Left lobe of liver (tissue), 2 donors: ENCODE data around the gene TPRG1L. TPM values are rescaled to one million over a fixed set of nuclear protein-coding genes. Genes with fewer than 3 reads are reported as not detected.
A peak's percentile ranks its signal among the peaks of the same experiment; 100 is the strongest.

Experiments used
- ATAC-seq: fragments of 200-7000 bp; cut with Tn5 transposase; one replicate; pipeline ENCODE4 v1.9.1; 2020; ENCODE audit warnings: mild to moderate bottlenecking, moderate library complexity
- DNase-seq: peaks from one replicate; pipeline ENCODE4 v3.0.0-alpha.2; 2020; ENCODE audit warnings: low spot score
- total RNA-seq: library from RNA; stranded (reverse); gene quantifications from one replicate; pipeline ENCODE4 v1.2.1, GENCODE V29; 2021
- donor health status: DM: no; HTN: no; CAD: no; lungs with moderate emphysema.
- donor health status: DM: no; HTN: yes; CAD: no.

TPRG1L gene
- total RNA-seq, 1 donor from 2014 or later = 49.9 TPM

- no peak for DNase-seq
- ATAC-seq = no peak
Measured at GRCh38 chr1:3641816-3642215, 17.0 kb downstream of the TPRG1L start.

- ATAC-seq = no peak
- DNase-seq = no peak
Measured at GRCh38 chr1:3642919-3643675, 18.3 kb downstream of the TPRG1L start.

GRCh38 chr1:3644273-3644672, 19.5 kb downstream of the TPRG1L start:
- DNase-seq = no peak
- no peak for ATAC-seq

GRCh38 chr1:3645247-3645646, 20.4 kb downstream of the TPRG1L start:
- ATAC-seq = no peak
- DNase-seq = no peak

- no peak for DNase-seq
- ATAC-seq = no peak
Measured at GRCh38 chr1:3645666-3646355, 21.0 kb downstream of the TPRG1L start.

- no peak for ATAC-seq
- no peak for DNase-seq
Measured at GRCh38 chr1:3646596-3646995, 21.8 kb downstream of the TPRG1L start.

GRCh38 chr1:3649342-3650247, 24.8 kb downstream of the TPRG1L start, which contains the start of gene WRAP73:
Gene WRAP73 (minus strand): TSS chr1:3650103. CDS start chr1:3649999, 104 bp downstream.
- DNase-seq (peak; percentile 88), ATAC-seq (peak; percentile 94)

GRCh38 chr1:3650248-3651025, 25.6 kb downstream of the TPRG1L start:
- ATAC-seq = no peak
- DNase-seq = no peak

GRCh38 chr1:3651026-3651929, 26.5 kb downstream of the TPRG1L start:
- no peak for DNase-seq
- peak; percentile 6 for ATAC-seq

- ATAC-seq (peak; percentile 47), DNase-seq (no peak)
Measured at GRCh38 chr1:3651930-3652547, 27.2 kb downstream of the TPRG1L start, which contains the start of gene TP73. Gene TP73 (plus strand): TSS chr1:3652516. CDS start chr1:3682366, 29,850 bp downstream.

GRCh38 chr1:3652548-3653285, 27.9 kb downstream of the TPRG1L start:
- ATAC-seq (peak; percentile 25), DNase-seq (no peak)

- DNase-seq (no peak), ATAC-seq (no peak)
Measured at GRCh38 chr1:3653286-3653618, 28.4 kb downstream of the TPRG1L start.

- DNase-seq = no peak
Measured at GRCh38 chr1:3654549-3655281, 29.9 kb downstream of the TPRG1L start.

GRCh38 chr1:3656450-3657095, 31.8 kb downstream of the TPRG1L start:
- ATAC-seq (no peak), DNase-seq (no peak)

More at GRCh38 chr1:3654549-3655281, 29.9 kb downstream of the TPRG1L start:
- no peak for ATAC-seq

GRCh38 chr1:3657096-3657475, 32.3 kb downstream of the TPRG1L start:
- DNase-seq = no peak

GRCh38 chr1:3657578-3658230, 32.9 kb downstream of the TPRG1L start:
- ATAC-seq = no peak
- no peak for DNase-seq

More at GRCh38 chr1:3657096-3657475, 32.3 kb downstream of the TPRG1L start:
- ATAC-seq = no peak

- ATAC-seq (no peak), DNase-seq (no peak)
Measured at GRCh38 chr1:3658231-3658615, 33.4 kb downstream of the TPRG1L start.
